Measurements from ENCODE around the gene MYBBP1A. TPM values are rescaled to one million over a fixed set of nuclear protein-coding genes. Genes with fewer than 3 reads are reported as not detected.
A peak's percentile ranks its signal among the peaks of the same experiment; 100 is the strongest.
"Not testable (repeated sequence)": the region's sequence is repeated elsewhere in the genome, so short reads cannot be mapped to it uniquely, and the experiment has no call there.

The MYBBP1A gene
- total RNA-seq, 3 donors from 2014 or later, result 261 to 278 (median 263) TPM

GRCh38 chr17:4583782-4584100, 28.6 kb upstream of the MYBBP1A start:
- DNase-seq (no peak), ATAC-seq (peak; percentile 63)
- Mint-ChIP-seq H3K4me1 (ENCODE audit: low read depth) (peaks cover 4% of the 10 kb centered on the region), H3K27me3 (ENCODE audit: low read depth) (peaks cover 47% of the 10 kb centered on the region), H3K36me3 (ENCODE audit: insufficient read depth) (no peaks in the 10 kb centered on the region), H3K4me3 (peak overlapping the region; percentile 70), H3K9me3 (no peaks in the 10 kb centered on the region)

GRCh38 chr17:4583206-4583605, 28.0 kb upstream of the MYBBP1A start:
- ATAC-seq (no peak), DNase-seq (no peak)
- Mint-ChIP-seq H3K9me3 (no peaks in the 10 kb centered on the region), H3K4me3 (no peak overlapping the region), H3K27me3 (ENCODE audit: low read depth) (peaks cover 47% of the 10 kb centered on the region), H3K4me1 (ENCODE audit: low read depth) (peaks cover 4% of the 10 kb centered on the region), H3K36me3 (ENCODE audit: insufficient read depth) (no peaks in the 10 kb centered on the region)

GRCh38 chr17:4582691-4583090, 27.5 kb upstream of the MYBBP1A start:
- Mint-ChIP-seq H3K27me3 (ENCODE audit: low read depth) (peaks cover 47% of the 10 kb centered on the region), H3K9me3 (no peaks in the 10 kb centered on the region), H3K4me1 (ENCODE audit: low read depth) (peaks cover 4% of the 10 kb centered on the region), H3K36me3 (ENCODE audit: insufficient read depth) (no peaks in the 10 kb centered on the region), H3K4me3 (no peak overlapping the region)
- ATAC-seq (no peak), DNase-seq (no peak)

- no peaks in the 10 kb centered on the region for H3K9me3 Mint-ChIP-seq
- ATAC-seq (no peak), DNase-seq (no peak)
- no peak overlapping the region for H3K4me3 Mint-ChIP-seq
- H3K4me1 Mint-ChIP-seq (ENCODE audit: low read depth), result peaks cover 4% of the 10 kb centered on the region
- H3K27me3 Mint-ChIP-seq (ENCODE audit: low read depth), result peaks cover 47% of the 10 kb centered on the region
- H3K36me3 Mint-ChIP-seq (ENCODE audit: insufficient read depth), result no peaks in the 10 kb centered on the region
These were observed 26.9 kb upstream of the MYBBP1A start for GRCh38 chr17:4582101-4582501.

GRCh38 chr17:4580291-4580690, 25.1 kb upstream of the MYBBP1A start:
- H3K36me3 Mint-ChIP-seq (ENCODE audit: insufficient read depth), result no peaks in the 10 kb centered on the region
- H3K27me3 Mint-ChIP-seq (ENCODE audit: low read depth), result peaks cover 32% of the 10 kb centered on the region
- H3K9me3 Mint-ChIP-seq, result no peaks in the 10 kb centered on the region
- peaks cover 4% of the 10 kb centered on the region for H3K4me1 Mint-ChIP-seq (ENCODE audit: low read depth)
- no peak for ATAC-seq
- DNase-seq, result no peak
- H3K4me3 Mint-ChIP-seq, result no peak overlapping the region

GRCh38 chr17:4579678-4580077, 24.5 kb upstream of the MYBBP1A start:
- DNase-seq (no peak), ATAC-seq (no peak)
- H3K4me3 Mint-ChIP-seq, result no peak overlapping the region
- no peaks in the 10 kb centered on the region for H3K36me3 Mint-ChIP-seq (ENCODE audit: insufficient read depth)
- H3K27me3 Mint-ChIP-seq (ENCODE audit: low read depth), result peaks cover 28% of the 10 kb centered on the region
- H3K4me1 Mint-ChIP-seq (ENCODE audit: low read depth), result peaks cover 3% of the 10 kb centered on the region
- no peaks in the 10 kb centered on the region for H3K9me3 Mint-ChIP-seq

- H3K36me3 Mint-ChIP-seq (ENCODE audit: insufficient read depth), result not testable (repeated sequence)
These were observed 23.2 kb upstream of the MYBBP1A start for GRCh38 chr17:4578349-4578748.

GRCh38 chr17:4577386-4577993, 22.3 kb upstream of the MYBBP1A start:
- DNase-seq, result no peak
- ATAC-seq, result no peak
- H3K4me3 Mint-ChIP-seq, result no peak overlapping the region
- H3K36me3 Mint-ChIP-seq (ENCODE audit: insufficient read depth), result no peaks in the 10 kb centered on the region
- peaks cover 18% of the 10 kb centered on the region for H3K4me1 Mint-ChIP-seq (ENCODE audit: low read depth)
- H3K27me3 Mint-ChIP-seq (ENCODE audit: low read depth), result peaks cover 15% of the 10 kb centered on the region
- H3K9me3 Mint-ChIP-seq, result no peaks in the 10 kb centered on the region

More at GRCh38 chr17:4578349-4578748, 23.2 kb upstream of the MYBBP1A start:
- DNase-seq, H3K4me3 Mint-ChIP-seq, H3K9me3 Mint-ChIP-seq, ATAC-seq: not testable (repeated sequence)
- peaks cover 21% of the 10 kb centered on the region for H3K27me3 Mint-ChIP-seq (ENCODE audit: low read depth)
- peaks cover 10% of the 10 kb centered on the region for H3K4me1 Mint-ChIP-seq (ENCODE audit: low read depth)

- peaks cover 10% of the 10 kb centered on the region for H3K27me3 Mint-ChIP-seq (ENCODE audit: low read depth)
- no peak overlapping the region for H3K4me3 Mint-ChIP-seq
- no peaks in the 10 kb centered on the region for H3K36me3 Mint-ChIP-seq (ENCODE audit: insufficient read depth)
- ATAC-seq, result no peak
- no peak for DNase-seq
- H3K4me1 Mint-ChIP-seq (ENCODE audit: low read depth), result peaks cover 18% of the 10 kb centered on the region
- H3K9me3 Mint-ChIP-seq, result no peaks in the 10 kb centered on the region
These were observed 21.6 kb upstream of the MYBBP1A start for GRCh38 chr17:4576729-4577322.

- H3K36me3 Mint-ChIP-seq (ENCODE audit: insufficient read depth), result no peaks in the 10 kb centered on the region
- peaks cover 5% of the 10 kb centered on the region for H3K27me3 Mint-ChIP-seq (ENCODE audit: low read depth)
- ATAC-seq (no peak), DNase-seq (no peak)
- peaks cover 18% of the 10 kb centered on the region for H3K4me1 Mint-ChIP-seq (ENCODE audit: low read depth)
- H3K4me3 Mint-ChIP-seq, result no peak overlapping the region
- no peaks in the 10 kb centered on the region for H3K9me3 Mint-ChIP-seq
These were observed 21.0 kb upstream of the MYBBP1A start for GRCh38 chr17:4576161-4576558.

- Mint-ChIP-seq H3K4me1 (ENCODE audit: low read depth) (peaks cover 18% of the 10 kb centered on the region), H3K36me3 (ENCODE audit: insufficient read depth) (no peaks in the 10 kb centered on the region), H3K9me3 (no peaks in the 10 kb centered on the region), H3K4me3 (no peak overlapping the region), H3K27me3 (ENCODE audit: low read depth) (peaks cover 3% of the 10 kb centered on the region)
- ATAC-seq (no peak), DNase-seq (no peak)
These were observed 19.4 kb upstream of the MYBBP1A start for GRCh38 chr17:4574448-4575045.

- Mint-ChIP-seq H3K4me1 (ENCODE audit: low read depth) (peaks cover 18% of the 10 kb centered on the region), H3K27me3 (ENCODE audit: low read depth) (peaks cover 3% of the 10 kb centered on the region), H3K36me3 (ENCODE audit: insufficient read depth) (no peaks in the 10 kb centered on the region), H3K4me3 (no peak overlapping the region), H3K9me3 (no peaks in the 10 kb centered on the region)
- DNase-seq (peak; percentile 47), ATAC-seq (peak; percentile 99)
These were observed 18.5 kb upstream of the MYBBP1A start for GRCh38 chr17:4573669-4574068.

GRCh38 chr17:4573115-4573514, 17.9 kb upstream of the MYBBP1A start:
- no peaks in the 10 kb centered on the region for H3K36me3 Mint-ChIP-seq (ENCODE audit: insufficient read depth)
- H3K9me3 Mint-ChIP-seq, result no peaks in the 10 kb centered on the region
- peaks cover 18% of the 10 kb centered on the region for H3K4me1 Mint-ChIP-seq (ENCODE audit: low read depth)
- ATAC-seq, result no peak
- peaks cover 3% of the 10 kb centered on the region for H3K27me3 Mint-ChIP-seq (ENCODE audit: low read depth)
- H3K4me3 Mint-ChIP-seq, result no peak overlapping the region
- no peak for DNase-seq

GRCh38 chr17:4572131-4572530, 16.9 kb upstream of the MYBBP1A start:
- DNase-seq (no peak), ATAC-seq (no peak)
- Mint-ChIP-seq H3K9me3 (no peaks in the 10 kb centered on the region), H3K36me3 (ENCODE audit: insufficient read depth) (no peaks in the 10 kb centered on the region), H3K4me3 (no peak overlapping the region), H3K4me1 (ENCODE audit: low read depth) (peaks cover 18% of the 10 kb centered on the region), H3K27me3 (ENCODE audit: low read depth) (peaks cover 3% of the 10 kb centered on the region)

GRCh38 chr17:4569591-4569990, 14.4 kb upstream of the MYBBP1A start:
- DNase-seq (no peak), ATAC-seq (no peak)
- Mint-ChIP-seq H3K9me3 (no peaks in the 10 kb centered on the region), H3K4me1 (ENCODE audit: low read depth) (peaks cover 25% of the 10 kb centered on the region), H3K4me3 (no peak overlapping the region), H3K36me3 (ENCODE audit: insufficient read depth) (no peaks in the 10 kb centered on the region), H3K27me3 (ENCODE audit: low read depth) (peaks cover 3% of the 10 kb centered on the region)
